22Rv1 (cell line): ENCODE results near the gene CYB561D1.

Experiments
- H3K27ac ChIP-seq: fragments of 450-650 bp; 2 replicates; pipeline ENCODE4 v1.5.1; 2017
- CTCF ChIP-seq: fragments of 450-650 bp; IDR thresholded peaks from 2 replicates; pipeline ENCODE4 v1.5.1; 2017; ENCODE audit warnings: mild to moderate bottlenecking
- ZFX ChIP-seq: fragments of 450-650 bp; IDR thresholded peaks from 2 replicates; pipeline ENCODE4 v1.6.1; 2017; ENCODE audit warnings: antibody characterized with exemption, borderline replicate concordance

The CYB561D1 gene

GRCh38 chr1:109537450-109538178, 43.7 kb downstream of the CYB561D1 start:
- H3K27ac ChIP-seq = no peak overlapping the region
- TF ChIP-seq CTCF (no peak), ZFX (no peak)

GRCh38 chr1:109538827-109539555, 45.1 kb downstream of the CYB561D1 start:
- TF ChIP-seq CTCF (no peak), ZFX (no peak)
- H3K27ac ChIP-seq = no peak overlapping the region

- TF ChIP-seq ZFX = no peak
- no peak for TF ChIP-seq CTCF
These were observed 45.8 kb downstream of the CYB561D1 start, which contains the start of gene GPR61 for GRCh38 chr1:109539676-109540075. GPR61 (plus strand) TSS chr1:109539872; CDS start chr1:109543023, 3,151 bp downstream.

GRCh38 chr1:109541102-109541501, 47.2 kb downstream of the CYB561D1 start:
- TF ChIP-seq CTCF (no peak), ZFX (no peak)
- H3K27ac ChIP-seq = no peak overlapping the region

More at GRCh38 chr1:109539676-109540075, 45.8 kb downstream of the CYB561D1 start, which contains the start of gene GPR61:
- H3K27ac ChIP-seq = no peak within 1 kb of the TSS

GRCh38 chr1:109542657-109543056, 48.8 kb downstream of the CYB561D1 start:
- TF ChIP-seq ZFX (no peak), CTCF (no peak)

GRCh38 chr1:109543283-109543987, 49.5 kb downstream of the CYB561D1 start:
- H3K27ac ChIP-seq = no peak overlapping the region
- no peak for TF ChIP-seq ZFX
- no peak for TF ChIP-seq CTCF

More at GRCh38 chr1:109542657-109543056, 48.8 kb downstream of the CYB561D1 start:
- H3K27ac ChIP-seq = no peak overlapping the region
